Loucy (cell line): Measurements from ENCODE around the gene IPO4.

Experiments
- H2AFZ ChIP-seq: fragments of 200-600 bp; sonication (generic); 2 replicates; pipeline ENCODE4 v1.6.0; 2016; ENCODE audit warnings: antibody characterized with exemption, mild to moderate bottlenecking, low read length, moderate library complexity
- H3F3A ChIP-seq: fragments of 200-600 bp; 2 replicates; pipeline ENCODE4 v1.6.0; 2016; ENCODE audit warnings: antibody characterized with exemption, low read depth, mild to moderate bottlenecking
- H3K27me3 ChIP-seq: fragments of 200-600 bp; sonication (generic); 2 replicates; pipeline ENCODE4 v1.6.1; 2014; ENCODE audit warnings: low read length, mild to moderate bottlenecking; ENCODE audit not compliant: insufficient read depth, poor library complexity, severe bottlenecking
- H3K36me3 ChIP-seq: fragments of 200-600 bp; sonication (generic); 2 replicates; pipeline ENCODE4 v1.6.1; 2016; ENCODE audit warnings: low read length; ENCODE audit not compliant: insufficient read depth
- H3K4me1 ChIP-seq: fragments of 200-600 bp; sonication (generic); 2 replicates; pipeline ENCODE4 v1.5.1; 2014; ENCODE audit warnings: low read length, mild to moderate bottlenecking; ENCODE audit not compliant: insufficient read depth, poor library complexity, severe bottlenecking
- H3K4me2 ChIP-seq: fragments of 200-600 bp; sonication (generic); 2 replicates; pipeline ENCODE4 v1.6.0; 2014; ENCODE audit warnings: antibody characterized with exemption, low read length, low read depth, mild to moderate bottlenecking; ENCODE audit not compliant: poor library complexity, severe bottlenecking
- H3K4me3 ChIP-seq: fragments of 200-600 bp; sonication (generic); 2 replicates; pipeline ENCODE4 v1.5.1; 2014; ENCODE audit warnings: low read length, mild to moderate bottlenecking, mixed read lengths; ENCODE audit not compliant: poor library complexity, severe bottlenecking
- H3K79me2 ChIP-seq: fragments of 200-600 bp; sonication (generic); 2 replicates; pipeline ENCODE4 v1.6.1; 2014; ENCODE audit warnings: low read length; ENCODE audit not compliant: insufficient read depth
- H3K9ac ChIP-seq: fragments of 200-600 bp; sonication (generic); 2 replicates; pipeline ENCODE4 v1.6.0; 2014; ENCODE audit warnings: mild to moderate bottlenecking, low read depth, low read length, moderate library complexity; ENCODE audit not compliant: poor library complexity, severe bottlenecking
- H3K9me2 ChIP-seq: fragments of 200-600 bp; sonication (generic); replicated peaks from 2 replicates; pipeline ENCODE4 v1.6.1; 2016; ENCODE audit warnings: low read depth, low read length, mixed read lengths
- H3K9me3 ChIP-seq: fragments of 200-600 bp; sonication (generic); 2 replicates; pipeline ENCODE4 v1.6.1; 2014; ENCODE audit warnings: mild to moderate bottlenecking, antibody characterized with exemption, low read length, low read depth; ENCODE audit not compliant: insufficient read depth
- H4K20me1 ChIP-seq: fragments of 200-600 bp; sonication (generic); 2 replicates; pipeline ENCODE4 v1.6.0; 2014; ENCODE audit warnings: antibody characterized with exemption, low read length, mild to moderate bottlenecking; ENCODE audit not compliant: insufficient read depth, poor library complexity, severe bottlenecking
- CTCF ChIP-seq: fragments of 200-600 bp; sonication (generic); conservative IDR thresholded peaks from 2 replicates; pipeline ENCODE4 v1.5.1; 2014; ENCODE audit warnings: mild to moderate bottlenecking, antibody characterized with exemption, low read length
- EZH2phosphoT487 ChIP-seq: fragments of 200-600 bp; IDR thresholded peaks from 2 replicates; pipeline ENCODE4 v1.6.1; 2018; ENCODE audit warnings: antibody characterized with exemption, mild to moderate bottlenecking, moderate library complexity, borderline replicate concordance

The IPO4 gene

GRCh38 chr14:24215495-24216344 is 27.1 kb upstream of the IPO4 start, which contains the start of gene MDP1:
MDP1 (minus strand) TSS chr14:24216066; CDS start chr14:24215955, 111 bp downstream.
- Histone ChIP-seq H4K20me1 (no peaks in the 10 kb centered on the region), H3F3A (peaks cover 9% of the 10 kb centered on the region; the same call in 1 of the 2 replicates), H3K36me3 (no peaks in the 10 kb centered on the region; the same call in 1 of the 2 replicates), H3K4me1 (peaks cover 29% of the 10 kb centered on the region), H2AFZ (peak within 1 kb of the TSS; percentile 96), H3K9me2 (no peaks in the 10 kb centered on the region), H3K4me3 (peak within 1 kb of the TSS; percentile 99), H3K79me2 (peaks cover 32% of the 10 kb centered on the region), H3K27me3 (no peaks in the 10 kb centered on the region), H3K9me3 (no peaks in the 10 kb centered on the region), H3K4me2 (peak within 1 kb of the TSS; percentile 78), H3K9ac (peak within 1 kb of the TSS; percentile 95)
- TF ChIP-seq CTCF = peak; percentile 78
- no peak for TF ChIP-seq EZH2phosphoT487

DNA sequence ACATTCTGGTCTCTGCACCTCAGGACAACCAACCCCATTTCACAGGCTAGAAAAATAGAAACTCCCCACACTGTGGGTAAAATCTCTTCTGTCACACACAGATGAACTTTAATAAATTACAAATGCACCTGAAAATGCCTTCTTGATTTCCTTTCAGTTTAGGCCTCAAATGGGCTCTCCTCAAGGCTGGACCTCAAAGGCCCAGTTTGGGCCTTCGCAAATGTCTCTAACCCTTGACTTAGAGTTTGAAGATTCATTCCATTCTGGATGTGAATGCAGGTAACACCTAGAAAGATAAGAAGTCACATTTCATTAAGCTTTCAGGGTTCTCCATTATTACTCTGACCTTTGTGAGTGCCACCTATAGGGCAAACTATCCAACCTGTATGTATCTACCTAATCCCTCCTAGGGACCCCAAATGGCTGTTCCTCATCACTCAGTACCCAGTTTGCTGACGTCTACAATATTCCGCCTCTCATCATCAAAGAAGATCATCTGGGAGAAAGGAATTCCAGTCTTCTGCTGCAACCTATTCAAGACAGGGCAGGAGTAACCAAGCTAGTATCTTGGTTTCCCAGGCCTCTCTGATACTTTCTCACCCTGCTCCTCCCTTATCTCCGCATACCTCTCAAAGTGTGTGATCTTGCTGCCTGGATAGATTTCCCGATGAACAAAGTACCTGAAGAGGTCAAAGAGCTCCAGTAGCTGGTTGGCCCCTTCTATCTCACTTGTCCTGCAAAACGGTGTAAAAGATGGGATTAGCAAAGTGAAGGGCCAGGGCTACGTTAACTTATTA is 25.4 kb upstream of the IPO4 start:
- TF ChIP-seq EZH2phosphoT487 (no peak), CTCF (peak; percentile 39; the same call in 1 of the 2 replicates)
- H4K20me1 ChIP-seq = peaks cover 5% of the 10 kb centered on the region
- no peaks in the 10 kb centered on the region for H3K27me3 ChIP-seq
- peak overlapping the region; percentile 88 for H3K9ac ChIP-seq
- peaks cover 13% of the 10 kb centered on the region; the same call in 1 of the 2 replicates for H3K36me3 ChIP-seq
- H3K79me2 ChIP-seq = peaks cover 44% of the 10 kb centered on the region
- peaks cover 9% of the 10 kb centered on the region; the same call in 1 of the 2 replicates for H3F3A ChIP-seq
- H3K9me3 ChIP-seq = no peaks in the 10 kb centered on the region
- no peaks in the 10 kb centered on the region for H3K9me2 ChIP-seq
- H2AFZ ChIP-seq = no peak overlapping the region
- H3K4me2 ChIP-seq = peak overlapping the region; percentile 78
- peak overlapping the region; percentile 99 for H3K4me3 ChIP-seq
- H3K4me1 ChIP-seq = peaks cover 29% of the 10 kb centered on the region

GRCh38 chr14:24212924-24213865 is 24.6 kb upstream of the IPO4 start, which contains the start of gene CHMP4A:
CHMP4A (minus strand) TSS chr14:24213488; CDS start chr14:24213439, 49 bp downstream.
- Histone ChIP-seq H3K9me2 (no peaks in the 10 kb centered on the region), H2AFZ (peak within 1 kb of the TSS; percentile 71), H3K79me2 (peaks cover 44% of the 10 kb centered on the region), H3K4me1 (peaks cover 29% of the 10 kb centered on the region), H3F3A (peaks cover 9% of the 10 kb centered on the region; the same call in 1 of the 2 replicates), H3K4me3 (peak within 1 kb of the TSS; percentile 99), H3K9ac (peak within 1 kb of the TSS; percentile 88), H3K27me3 (no peaks in the 10 kb centered on the region), H3K4me2 (peak within 1 kb of the TSS; percentile 78), H3K36me3 (peaks cover 13% of the 10 kb centered on the region; the same call in 1 of the 2 replicates), H3K9me3 (no peaks in the 10 kb centered on the region), H4K20me1 (peaks cover 5% of the 10 kb centered on the region)
- TF ChIP-seq CTCF (no peak), EZH2phosphoT487 (no peak)
